Endometrial microvascular endothelial cells (primary cell): ENCODE measurements around the gene MRPS2. TPM values are rescaled to one million over a fixed set of nuclear protein-coding genes. Genes with fewer than 3 reads are reported as not detected.
"Not testable (repeated sequence)": the region's sequence is repeated elsewhere in the genome, so short reads cannot be mapped to it uniquely, and the experiment has no call there.

Experiments used
- in situ Hi-C: cut with HindIII; loops from 2 replicates; pipeline ENCODE4 v1.10.0; 2017; ENCODE audit warnings: low sequenced_read_pairs, low pct_unique_long_range_greater_than_20kb; ENCODE audit errors: inconsistent ontology term
- total RNA-seq: library from RNA; depleted of rRNA; stranded (reverse); fragments of >200 nt; gene quantifications from one replicate; pipeline ENCODE4 v1.2.3, GENCODE V29; 2015; ENCODE audit errors: inconsistent ontology term

Gene MRPS2
- total RNA-seq, 1 donor from 2014 or later: 55.9 TPM

DNA sequence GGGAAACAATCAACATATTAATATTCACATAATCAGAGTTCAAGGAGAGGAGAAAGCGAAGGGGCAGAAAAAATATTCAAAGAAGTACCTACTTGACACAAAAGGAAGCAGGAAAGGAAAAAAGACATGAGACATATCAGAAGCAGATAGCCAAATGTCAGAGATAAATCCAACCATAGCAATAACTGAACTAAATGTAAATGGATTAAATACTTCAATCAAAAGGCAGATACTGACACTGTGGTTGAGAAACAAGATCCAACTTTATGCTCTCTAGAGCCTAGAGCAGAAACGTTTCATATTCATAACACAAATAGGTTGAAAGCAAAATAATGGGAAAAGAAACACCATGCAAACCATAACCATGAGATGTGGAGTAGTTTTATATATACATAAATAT, 9.0 kb downstream of the MRPS2 start:
- in situ Hi-C loops: no loop called here

DNA sequence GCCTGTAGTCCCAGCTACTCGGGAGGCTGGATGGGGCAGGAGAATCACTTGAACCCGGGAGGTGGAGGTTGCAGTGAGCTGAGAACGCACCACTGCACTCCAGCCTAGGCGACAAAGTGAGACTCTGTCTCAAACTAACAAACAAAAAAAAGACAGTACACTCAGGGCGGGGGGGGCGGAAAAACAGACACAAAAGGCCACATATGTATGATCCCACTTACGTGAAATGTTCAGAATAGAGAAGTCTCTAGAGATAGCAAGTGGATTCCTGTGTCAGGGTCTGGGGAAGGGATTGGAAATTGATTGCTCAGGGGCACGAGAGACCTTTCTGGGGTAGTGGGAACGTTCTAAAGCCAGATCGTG, 11.7 kb downstream of the MRPS2 start:
- in situ Hi-C loops: no loop called here

DNA sequence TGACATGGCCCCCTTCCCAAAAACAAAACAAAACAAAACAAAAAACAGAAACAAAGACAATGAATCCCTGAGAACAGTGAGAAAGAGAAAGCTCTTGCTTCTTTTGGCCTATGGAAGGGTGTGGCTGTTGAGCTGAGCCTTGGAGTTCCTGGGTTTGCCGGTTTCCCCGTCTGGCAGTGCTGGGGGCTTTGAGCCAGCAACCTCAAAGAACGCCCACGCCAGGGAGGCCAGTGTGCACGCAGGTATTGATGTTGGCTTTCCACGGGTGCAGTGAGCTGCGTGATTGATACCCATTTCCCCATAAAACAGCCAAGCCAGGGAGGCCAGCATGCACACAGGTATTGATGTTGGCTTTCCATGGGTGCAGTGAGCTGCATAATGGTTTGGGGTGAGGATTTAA, 12.4 kb downstream of the MRPS2 start:
- in situ Hi-C loops: no loop called here

DNA sequence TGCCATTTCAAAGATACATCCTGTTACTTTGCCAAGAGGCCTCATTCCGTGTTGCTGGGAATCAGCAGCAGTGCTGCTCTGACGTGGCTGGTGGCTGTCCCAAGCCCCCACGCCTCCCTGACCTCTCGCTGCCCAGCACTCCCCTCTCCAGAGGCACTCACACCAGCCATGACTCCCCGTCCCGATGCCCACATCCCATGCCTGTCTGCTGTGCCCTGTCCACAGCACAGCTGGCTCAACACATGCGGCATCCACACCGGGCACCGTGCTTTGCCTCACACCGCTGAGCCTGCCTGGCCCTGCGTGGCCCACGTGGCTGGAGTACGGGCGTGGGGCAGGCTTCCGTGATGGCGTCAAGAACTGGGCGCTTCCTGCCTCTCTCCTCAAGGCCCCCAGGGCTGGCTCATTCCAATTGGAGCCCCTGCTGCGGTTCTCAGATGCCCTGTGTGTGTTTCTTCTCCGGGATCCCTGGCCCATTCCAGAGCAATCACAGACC, 12.9 kb downstream of the MRPS2 start:
- in situ Hi-C loops: no loop called here

DNA sequence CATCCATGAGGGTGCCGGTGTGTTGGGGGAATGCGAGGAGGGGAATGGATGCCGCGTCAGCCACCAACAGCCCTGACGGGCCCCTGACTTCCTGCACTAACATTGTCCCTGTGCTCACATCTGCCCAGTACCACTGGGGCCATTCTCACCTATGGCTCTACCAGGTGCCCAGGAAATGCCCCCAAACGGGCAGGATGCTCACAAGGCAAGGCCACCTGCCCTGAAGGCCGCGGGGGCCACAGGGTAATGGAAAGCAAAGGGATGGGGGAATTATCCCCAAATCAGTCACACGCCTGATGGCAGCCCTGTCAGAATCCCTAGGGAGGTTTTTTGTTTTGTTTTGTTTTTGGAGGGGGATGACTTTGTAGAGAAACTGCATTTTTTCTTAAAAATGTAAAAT, 13.4 kb downstream of the MRPS2 start:
- in situ Hi-C loops: not testable (repeated sequence)

DNA sequence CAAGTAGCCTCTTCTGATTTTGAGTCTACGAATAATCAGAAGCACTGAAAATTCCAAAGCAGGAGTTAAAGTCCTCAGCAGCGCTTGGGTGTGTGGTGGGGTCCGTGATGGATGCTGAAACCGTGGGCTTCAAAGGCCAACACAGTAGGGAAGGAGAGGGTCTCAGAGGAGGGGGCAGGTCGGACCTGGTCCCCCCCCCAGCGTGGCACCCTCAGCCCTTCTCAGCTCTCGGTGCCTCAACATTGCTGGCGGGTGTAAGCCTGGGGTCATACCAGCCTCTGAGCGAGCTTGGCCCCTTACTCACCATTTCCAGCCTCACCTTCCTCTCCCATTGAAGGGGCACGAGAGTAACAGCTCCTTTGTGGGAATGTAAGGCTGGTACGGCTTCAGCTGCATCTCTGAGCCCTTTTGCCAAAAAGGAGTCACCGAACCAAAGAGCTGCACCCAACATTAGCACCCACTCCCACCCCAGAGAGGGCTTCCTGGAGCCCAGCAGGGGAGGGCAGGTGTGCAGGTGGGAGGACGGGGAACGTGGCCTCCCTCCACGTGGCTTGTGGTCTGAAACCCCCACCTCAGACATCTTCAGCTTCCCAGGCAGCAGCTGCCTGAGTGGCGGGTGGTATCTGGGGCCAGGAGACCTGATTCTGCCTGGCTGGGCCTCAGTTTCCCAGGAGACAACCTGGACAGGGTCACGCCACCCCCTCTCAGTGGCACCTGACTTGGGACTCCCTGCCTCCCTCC, 14.0 kb downstream of the MRPS2 start:
- in situ Hi-C loops: no loop called here

DNA sequence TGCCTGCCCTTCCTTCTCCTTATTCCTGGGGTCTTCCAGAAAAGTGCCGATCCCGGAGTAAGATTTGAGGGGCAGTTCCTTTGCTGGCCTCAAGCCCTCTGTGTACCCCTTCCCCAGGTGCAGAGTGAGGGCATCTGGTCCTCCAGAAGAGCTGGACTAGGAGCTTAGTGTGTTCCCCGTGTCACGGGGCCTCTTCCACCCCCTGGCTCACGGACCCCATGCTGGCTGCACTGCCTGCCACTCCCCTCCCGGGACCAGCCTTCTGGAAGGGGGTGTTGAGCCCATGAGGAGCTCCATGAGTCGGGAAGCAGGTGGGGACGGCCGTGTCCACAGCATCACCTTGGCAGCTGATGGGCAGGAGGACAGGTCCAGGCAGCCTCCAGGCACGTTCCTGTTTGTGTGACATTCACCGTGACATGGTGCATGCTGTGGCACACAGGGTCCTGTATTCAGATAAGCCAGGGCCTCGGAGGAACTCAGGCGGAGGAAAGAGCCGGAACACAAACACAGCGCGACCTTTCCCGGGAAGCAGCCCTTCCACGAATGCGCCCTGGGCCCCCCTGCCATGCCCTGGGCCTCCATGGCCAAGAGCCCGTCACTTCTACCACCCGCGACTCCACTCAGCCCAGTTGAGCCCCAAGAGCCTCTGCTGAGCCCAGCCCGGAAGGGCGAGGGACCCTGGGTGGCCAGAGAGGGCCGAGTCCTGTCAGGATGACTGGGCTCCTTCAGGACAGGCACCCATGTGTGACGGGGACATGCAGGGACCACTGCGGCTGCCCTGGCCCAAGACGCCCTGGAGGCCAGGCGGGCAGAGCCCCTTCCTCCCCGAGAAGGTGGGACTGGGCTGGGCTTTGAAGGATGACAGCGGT, 14.8 kb downstream of the MRPS2 start:
- in situ Hi-C loops: no loop called here

DNA sequence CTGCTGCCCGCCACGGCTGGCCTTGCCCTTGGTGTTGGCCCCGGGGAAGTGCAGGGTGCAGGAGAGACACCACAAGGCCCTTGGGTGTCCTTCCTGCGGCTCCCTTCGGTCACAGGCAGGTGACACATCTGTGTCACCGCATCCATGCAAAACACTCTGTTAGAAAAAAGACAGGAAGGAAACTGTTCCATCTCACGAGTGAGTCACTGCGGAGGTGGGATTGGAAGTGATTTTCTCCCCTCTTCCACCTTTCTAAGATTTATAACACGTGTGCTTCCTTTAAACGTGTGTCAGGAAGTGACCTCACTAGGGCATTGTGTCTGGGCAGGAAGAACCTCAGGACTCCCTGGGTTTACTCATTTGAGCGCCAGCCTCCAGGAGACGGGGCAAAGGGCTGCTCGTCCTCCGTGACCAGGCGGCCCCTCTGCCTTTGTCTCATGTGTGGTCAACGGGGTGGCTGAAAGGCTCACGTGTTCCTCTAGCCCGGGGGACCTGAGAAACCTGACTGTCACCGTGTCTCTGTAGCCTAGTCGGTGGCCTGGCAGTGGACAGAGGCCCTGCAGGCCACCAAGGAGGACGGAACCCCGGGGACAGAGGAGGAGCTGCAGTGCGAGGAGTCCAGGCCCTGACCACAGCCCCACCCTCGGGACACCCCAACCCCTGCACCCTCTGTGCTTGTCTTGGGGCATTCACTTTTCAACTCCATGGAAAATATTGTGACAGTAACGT, 15.8 kb downstream of the MRPS2 start:
- in situ Hi-C loops: no loop called here

DNA sequence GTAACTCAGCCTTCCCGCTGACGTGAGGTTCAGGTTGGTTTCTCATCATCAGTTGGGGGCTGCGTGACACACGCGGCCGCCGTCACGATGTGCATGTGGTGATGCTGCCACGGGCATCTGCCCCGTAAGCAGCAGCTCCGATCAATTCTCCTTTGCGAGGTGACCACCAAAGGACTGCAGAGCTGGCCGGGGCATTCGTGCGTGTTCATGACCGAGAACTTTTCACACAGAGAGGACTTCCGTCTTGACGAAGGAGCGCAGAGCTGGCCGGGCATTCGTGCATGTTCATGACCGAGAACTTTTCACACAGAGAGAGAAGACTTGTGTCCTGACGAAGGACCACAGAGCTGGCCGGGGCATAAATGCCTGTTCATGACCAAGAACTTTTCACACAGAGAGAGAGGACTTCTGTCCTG, 16.9 kb downstream of the MRPS2 start:
- in situ Hi-C loops: no loop called here

DNA sequence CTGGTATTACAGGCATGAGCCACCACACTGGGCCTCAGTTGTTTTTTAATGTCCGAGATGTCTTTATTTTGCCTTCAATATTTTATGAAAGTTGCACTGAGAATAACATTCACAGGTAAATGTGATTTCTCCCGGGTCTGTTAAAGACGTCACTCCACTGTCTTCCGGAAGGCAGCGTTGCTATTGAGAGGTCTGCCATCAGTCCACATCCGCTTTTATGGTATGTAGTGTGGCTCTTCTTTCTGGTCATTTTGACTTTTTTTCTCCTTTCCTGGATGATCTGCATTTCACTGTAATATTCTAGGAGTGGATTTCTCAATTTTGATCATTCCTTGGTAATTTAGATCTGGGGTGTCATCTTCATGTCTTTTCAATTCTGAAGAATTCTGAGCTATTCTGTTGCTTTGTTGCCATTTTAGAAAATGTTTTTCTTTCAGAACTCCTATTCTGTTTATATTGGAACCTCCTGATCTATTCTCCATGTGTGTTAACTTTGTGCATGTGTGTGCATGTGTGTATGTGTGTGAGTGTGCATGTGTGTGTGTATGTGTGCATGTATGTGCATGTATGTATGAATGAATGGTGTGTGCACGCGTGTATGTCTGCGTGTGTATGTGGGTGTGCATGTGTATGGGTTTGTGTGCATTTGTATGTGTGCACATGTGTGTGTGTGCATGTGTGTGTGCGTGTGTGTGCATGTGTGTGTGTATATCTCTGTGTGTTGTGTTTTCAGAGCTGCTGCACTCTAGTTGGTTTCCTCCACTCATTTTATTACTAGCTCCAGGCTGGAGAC, 18.9 kb downstream of the MRPS2 start:
- in situ Hi-C loops: no loop called here

DNA sequence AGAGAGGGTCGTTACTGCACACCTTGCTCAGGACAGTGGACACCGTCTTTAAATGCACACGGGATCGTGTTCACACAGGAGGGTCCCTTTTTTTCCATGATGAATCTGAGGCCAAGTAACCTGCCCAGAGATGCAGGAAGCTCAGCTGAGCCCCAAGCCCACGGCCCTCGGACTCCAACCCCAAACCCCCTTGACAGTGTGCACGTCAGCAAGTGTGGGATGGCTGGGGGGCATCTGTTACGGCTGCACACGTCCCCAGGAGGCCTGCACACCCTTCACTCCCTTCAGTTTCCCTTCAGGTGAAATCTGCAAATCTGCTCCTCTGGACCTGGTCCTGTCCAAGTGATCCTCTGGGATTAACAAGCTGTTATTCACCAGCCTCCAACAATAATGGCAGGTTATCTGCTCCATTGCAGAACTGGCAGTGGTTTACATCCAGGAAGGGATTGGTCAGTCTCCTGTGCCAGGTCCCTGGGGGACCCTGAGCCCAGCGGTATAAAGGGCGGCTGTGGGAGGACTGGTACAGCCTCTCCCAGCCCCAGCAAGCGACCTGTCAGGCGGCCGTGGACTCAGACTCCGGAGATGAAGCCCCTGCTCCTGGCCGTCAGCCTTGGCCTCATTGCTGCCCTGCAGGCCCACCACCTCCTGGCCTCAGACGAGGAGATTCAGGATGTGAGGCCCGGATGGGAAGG, 20.6 kb downstream of the MRPS2 start, which contains the start of gene LCN1:
TSS of gene LCN1 (plus strand) at position 525 of the 692 bp plus-strand sequence. CDS start at position 583, 58 bp downstream.
- in situ Hi-C loops: no loop called here

DNA sequence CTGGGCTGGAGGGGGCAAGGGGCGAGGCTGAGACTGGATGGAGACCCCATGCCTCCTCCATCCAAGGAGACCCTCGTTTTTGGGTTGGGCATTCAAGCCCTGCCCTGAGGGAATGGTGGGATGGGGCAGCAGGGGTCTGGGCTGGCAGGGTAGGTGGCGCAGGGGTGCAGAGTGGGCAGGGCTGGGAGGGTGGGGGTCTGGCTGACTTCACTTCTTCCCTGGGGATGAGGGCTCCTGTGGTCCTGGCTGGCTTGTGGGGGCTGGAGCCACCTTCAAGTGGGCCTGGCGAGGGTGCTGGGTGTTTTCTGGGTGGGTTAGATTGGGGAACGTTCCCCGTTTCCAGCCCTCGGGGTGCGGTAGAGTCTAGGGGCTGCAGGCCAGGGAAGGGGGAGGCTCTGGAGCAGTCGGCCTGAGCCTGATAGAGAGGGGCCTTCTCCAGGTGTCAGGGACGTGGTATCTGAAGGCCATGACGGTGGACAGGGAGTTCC, 21.2 kb downstream of the MRPS2 start:
- in situ Hi-C loops: no loop called here

DNA sequence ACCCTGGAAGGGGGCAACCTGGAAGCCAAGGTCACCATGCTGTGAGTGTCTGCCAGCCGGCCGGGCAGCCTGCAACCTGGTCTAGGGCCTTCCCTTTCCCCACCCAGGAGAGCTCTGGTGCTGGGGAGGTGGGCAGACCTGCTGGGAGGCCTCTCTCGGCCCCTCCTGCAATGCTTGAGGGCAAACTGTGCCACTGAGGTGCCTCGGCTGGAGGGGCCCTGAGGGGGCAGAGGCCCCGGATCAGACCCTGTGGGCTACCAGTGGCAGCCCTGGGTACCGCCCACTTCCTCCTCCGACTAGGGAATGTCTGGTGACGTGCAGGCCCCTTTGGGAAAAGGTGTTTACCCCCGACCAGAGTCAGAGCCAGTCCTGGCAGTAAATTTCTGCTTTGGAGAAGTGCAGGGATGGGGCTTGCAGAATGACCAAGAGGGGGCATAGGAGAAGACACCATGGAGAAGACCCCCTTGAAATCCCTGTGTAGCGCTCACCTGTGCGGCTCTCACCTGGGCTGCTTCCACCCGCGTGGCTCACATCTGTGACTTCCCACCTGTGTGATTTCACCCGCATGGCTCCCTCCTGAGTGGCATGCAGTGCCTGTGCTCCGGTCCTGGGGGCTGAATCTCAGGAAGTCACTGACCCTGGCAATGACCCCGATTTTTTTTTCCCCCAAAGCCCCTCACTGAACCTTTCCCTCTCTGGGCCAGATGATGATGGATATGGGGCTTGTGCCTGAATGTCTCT, 21.8 kb downstream of the MRPS2 start:
- in situ Hi-C loops: no loop called here

DNA sequence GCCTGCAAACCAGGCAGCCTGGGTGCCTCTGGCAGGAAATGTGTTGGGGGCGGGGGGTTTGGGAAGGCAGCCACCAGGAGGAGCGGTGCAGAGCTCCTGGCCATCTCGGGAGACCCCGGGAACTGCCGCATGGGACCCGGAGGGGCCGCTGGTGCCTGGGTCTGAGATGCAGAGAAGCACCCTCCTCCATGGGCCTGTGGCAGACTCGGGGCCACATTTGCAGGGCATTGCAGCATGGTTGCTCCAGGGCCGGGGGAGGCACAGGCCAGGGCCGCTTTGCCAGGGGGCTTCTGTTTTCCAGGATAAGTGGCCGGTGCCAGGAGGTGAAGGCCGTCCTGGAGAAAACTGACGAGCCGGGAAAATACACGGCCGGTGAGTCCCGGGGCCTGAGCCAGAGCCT, 22.4 kb downstream of the MRPS2 start:
- in situ Hi-C loops: no loop called here

DNA sequence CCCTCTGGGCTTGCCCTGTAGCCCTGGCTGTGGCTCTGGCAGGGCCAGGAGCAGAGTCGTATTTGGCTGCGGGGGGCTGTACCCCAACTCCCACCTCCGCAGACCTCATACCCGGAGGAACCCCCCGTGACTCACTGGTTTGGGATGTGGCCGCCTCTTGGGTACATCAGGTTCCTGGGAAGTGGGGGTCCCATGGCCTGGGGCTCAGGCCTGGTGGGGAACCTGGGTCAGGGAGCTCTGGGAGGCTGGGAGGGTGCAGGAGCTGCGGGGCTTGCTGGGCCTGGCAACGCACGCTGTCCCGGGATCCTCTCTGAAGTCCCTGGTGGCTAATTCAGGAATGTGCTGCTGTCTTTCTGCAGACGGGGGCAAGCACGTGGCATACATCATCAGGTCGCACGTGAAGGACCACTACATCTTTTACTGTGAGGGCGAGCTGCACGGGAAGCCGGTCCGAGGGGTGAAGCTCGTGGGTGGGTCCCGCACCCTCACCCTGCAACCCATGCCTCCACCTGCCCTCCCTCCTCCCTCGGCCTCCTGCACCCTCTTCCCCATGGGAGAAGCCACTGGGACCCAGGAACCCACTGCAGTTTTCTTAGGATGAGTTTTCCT, 23.1 kb downstream of the MRPS2 start:
- in situ Hi-C loops: no loop called here

DNA sequence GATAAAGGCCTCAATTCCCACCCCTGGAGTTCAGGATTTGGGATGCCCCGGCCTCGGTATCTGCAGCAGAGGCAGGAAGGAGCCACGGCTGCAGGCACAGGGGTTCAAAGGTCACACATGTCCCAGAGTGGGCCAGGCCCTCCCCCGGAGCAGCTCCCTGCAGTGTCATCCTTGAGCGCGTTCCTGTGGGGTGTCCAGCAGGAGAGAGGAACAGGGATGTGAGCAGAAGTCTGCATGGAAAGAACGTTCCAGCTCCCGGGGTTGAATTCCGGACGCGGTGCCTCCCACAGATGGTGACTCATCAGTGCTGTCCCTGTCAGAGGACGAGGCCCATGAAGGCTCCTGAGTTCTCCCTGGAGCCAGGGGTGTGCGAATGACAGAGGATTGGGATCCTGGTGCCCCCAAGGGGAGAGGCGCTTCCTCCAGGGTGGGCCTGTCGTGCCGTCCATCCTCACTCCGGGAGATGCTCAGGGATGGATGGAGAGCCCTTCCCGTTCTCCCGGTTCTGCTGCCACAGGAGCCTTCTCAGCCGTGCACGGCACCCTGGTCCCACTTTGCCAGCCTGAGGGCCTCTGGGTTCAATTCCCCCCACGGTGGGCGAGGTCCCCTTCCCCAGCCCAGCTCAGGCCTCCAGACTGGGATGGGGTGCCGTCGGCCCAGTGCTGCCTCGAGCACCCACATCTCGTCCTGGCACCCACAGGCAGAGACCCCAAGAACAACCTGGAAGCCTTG, 23.8 kb downstream of the MRPS2 start:
- in situ Hi-C loops: no loop called here
